Parathyroid adenoma (tissue), 2 donors: Measurements from ENCODE around the gene RAB3A.
A peak's percentile ranks its signal among the peaks of the same experiment; 100 is the strongest.

ENCODE experiments used
- H2AFZ ChIP-seq: fragments of 300-600 bp; sonication (generic); one replicate; pipeline ENCODE4 v1.7.0; 2017; ENCODE audit warnings: antibody characterized with exemption, mild to moderate bottlenecking
- H3K27ac ChIP-seq: fragments of 300-600 bp; sonication (generic); one replicate; pipeline ENCODE4 v1.7.0; 2017
- H3K27me3 ChIP-seq: fragments of 300-600 bp; sonication (generic); one replicate; pipeline ENCODE4 v1.7.0; 2017; ENCODE audit warnings: low read length; ENCODE audit not compliant: control insufficient read depth, insufficient read depth
- H3K36me3 ChIP-seq: fragments of 300-600 bp; sonication (generic); one replicate; pipeline ENCODE4 v1.7.0; 2017; ENCODE audit warnings: low read length; ENCODE audit not compliant: control insufficient read depth, insufficient read depth
- H3K4me1 ChIP-seq: fragments of 300-600 bp; sonication (generic); one replicate; pipeline ENCODE4 v1.7.0; 2017; ENCODE audit warnings: control low read depth
- H3K4me2 ChIP-seq: fragments of 300-600 bp; sonication (generic); one replicate; pipeline ENCODE4 v1.7.0; 2017; ENCODE audit warnings: low read length
- H3K4me3 ChIP-seq: fragments of 300-600 bp; sonication (generic); one replicate; pipeline ENCODE4 v1.7.0; 2017; ENCODE audit warnings: low read depth, low read length
- H3K79me2 ChIP-seq: fragments of 300-600 bp; sonication (generic); one replicate; pipeline ENCODE4 v1.7.0; 2017; ENCODE audit warnings: control low read depth
- H3K9ac ChIP-seq: fragments of 300-600 bp; sonication (generic); one replicate; pipeline ENCODE4 v1.7.0; 2017; ENCODE audit warnings: mild to moderate bottlenecking
- H3K9me3 ChIP-seq: fragments of 300-600 bp; sonication (generic); one replicate; pipeline ENCODE4 v1.7.0; 2017; ENCODE audit warnings: low read length; ENCODE audit not compliant: control insufficient read depth
- CTCF ChIP-seq: fragments of 300-600 bp; sonication (generic); IDR thresholded peaks from one replicate; pipeline ENCODE4 v1.7.0; 2017; ENCODE audit warnings: antibody characterized with exemption, mild to moderate bottlenecking
- donor health status: primary hyperparathyroidism.

RAB3A gene

GRCh38 chr19:18172331-18173053 lies 31.4 kb downstream of the RAB3A start:
- no peaks in the 10 kb centered on the region for H3K79me2 ChIP-seq
- no peak for TF ChIP-seq CTCF
- no peak overlapping the region for H2AFZ ChIP-seq
- H3K9me3 ChIP-seq = no peaks in the 10 kb centered on the region
- no peaks in the 10 kb centered on the region for H3K27me3 ChIP-seq
- H3K9ac ChIP-seq = no peak overlapping the region
- peaks cover 8% of the 10 kb centered on the region for H3K4me1 ChIP-seq
- no peak overlapping the region for H3K4me2 ChIP-seq
- no peak overlapping the region for H3K4me3 ChIP-seq
- peak overlapping the region; percentile 69 for H3K27ac ChIP-seq
- no peaks in the 10 kb centered on the region for H3K36me3 ChIP-seq

- Histone ChIP-seq H3K36me3 (no peaks in the 10 kb centered on the region), H3K9me3 (no peaks in the 10 kb centered on the region), H3K4me1 (peaks cover 8% of the 10 kb centered on the region), H3K9ac (no peak overlapping the region), H3K4me3 (no peak overlapping the region), H3K27me3 (no peaks in the 10 kb centered on the region), H2AFZ (no peak overlapping the region), H3K27ac (no peak overlapping the region), H3K4me2 (no peak overlapping the region), H3K79me2 (no peaks in the 10 kb centered on the region)
- TF ChIP-seq CTCF = no peak
These were observed 32.1 kb downstream of the RAB3A start for GRCh38 chr19:18171605-18172327.

- H3K4me2 ChIP-seq = no peak overlapping the region
- H3K79me2 ChIP-seq = no peaks in the 10 kb centered on the region
- no peak for TF ChIP-seq CTCF
- peaks cover 8% of the 10 kb centered on the region for H3K4me1 ChIP-seq
- H3K27ac ChIP-seq = no peak overlapping the region
- H2AFZ ChIP-seq = no peak overlapping the region
- H3K9me3 ChIP-seq = no peaks in the 10 kb centered on the region
- no peaks in the 10 kb centered on the region for H3K27me3 ChIP-seq
- H3K9ac ChIP-seq = no peak overlapping the region
- H3K4me3 ChIP-seq = no peak overlapping the region
- no peaks in the 10 kb centered on the region for H3K36me3 ChIP-seq
These were observed 33.1 kb downstream of the RAB3A start for GRCh38 chr19:18170714-18171255.

- peaks cover 5% of the 10 kb centered on the region for H3K4me1 ChIP-seq
- TF ChIP-seq CTCF = no peak
- H3K4me3 ChIP-seq = no peak overlapping the region
- H2AFZ ChIP-seq = no peak overlapping the region
- no peaks in the 10 kb centered on the region for H3K36me3 ChIP-seq
- no peaks in the 10 kb centered on the region for H3K9me3 ChIP-seq
- no peak overlapping the region for H3K4me2 ChIP-seq
- H3K79me2 ChIP-seq = no peaks in the 10 kb centered on the region
- H3K27ac ChIP-seq = no peak overlapping the region
- no peaks in the 10 kb centered on the region for H3K27me3 ChIP-seq
- no peak overlapping the region for H3K9ac ChIP-seq
These were observed 35.0 kb downstream of the RAB3A start for GRCh38 chr19:18168673-18169381.
